Uterus (tissue), 4 donors: ENCODE data around the gene ADISSP. TPM values are rescaled to one million over a fixed set of nuclear protein-coding genes. Genes with fewer than 3 reads are reported as not detected.
A peak's percentile ranks its signal among the peaks of the same experiment; 100 is the strongest.

Experiments
- DNase-seq, 2 donors: peaks; one replicate each; pipeline ENCODE4 v3.0.0-alpha.2; 2019 to 2020
- H3K27ac ChIP-seq, 2 donors: fragments of 200-600 bp; sonication (generic); 1 replicate in 1 of 2; 2 replicates in 1 of 2; pipeline ENCODE4 v1.5.1; 2016 to 2018
- H3K27me3 ChIP-seq, 2 donors: fragments of 200-600 bp; sonication (generic); one replicate each; pipeline ENCODE4 v1.5.1; 2018 to 2019; ENCODE audit warnings: control low read depth in 1 of 2
- H3K36me3 ChIP-seq, 2 donors: fragments of 200-600 bp; sonication (generic); one replicate each; pipeline ENCODE4 v1.5.1; 2019; ENCODE audit warnings: control low read depth in 1 of 2
- H3K4me1 ChIP-seq, 2 donors: fragments of 200-600 bp; sonication (generic); one replicate each; pipeline ENCODE4 v1.5.1; 2018 to 2019; ENCODE audit warnings: control low read depth in 1 of 2
- H3K4me3 ChIP-seq, 2 donors: fragments of 200-600 bp; sonication (generic); 1 replicate in 1 of 2; 2 replicates in 1 of 2; pipeline ENCODE4 v1.5.1; 2018 to 2019; ENCODE audit warnings: mild to moderate bottlenecking in 1 of 2
- H3K9me3 ChIP-seq, 2 donors: fragments of 200-600 bp; sonication (generic); one replicate each; pipeline ENCODE4 v1.5.1; 2019; ENCODE audit warnings: control low read depth in 1 of 2
- CTCF ChIP-seq, 4 experiments: fragments of 200-600 bp in 2 of 4; fragments of 450-650 bp in 2 of 4; sonication (generic) in 2 of 4; IDR thresholded peaks; one replicate each; pipeline ENCODE4 v1.5.1; 2016 to 2019; ENCODE audit warnings: antibody characterized with exemption in 4 of 4, mild to moderate bottlenecking in 2 of 4, moderate library complexity in 1 of 4
- POLR2A ChIP-seq, 2 donors: fragments of 450-650 bp; IDR thresholded peaks; one replicate each; pipeline ENCODE4 v1.6.1; 2016; ENCODE audit warnings: antibody characterized with exemption in 2 of 2, mild to moderate bottlenecking in 1 of 2, moderate library complexity in 1 of 2
- intact Hi-C: fragments of 100-400 bp; cut with DNase I; formaldehyde crosslinking; loops from one replicate; pipeline ENCODE4 v1.15.1; 2023; ENCODE audit warnings: low total_unique reads
- total RNA-seq, 4 donors: library from RNA; depleted of rRNA in 3 of 4; stranded (reverse); fragments of >200 nt in 3 of 4; gene quantifications; one replicate each; pipeline versions ENCODE4 v1.1.0 to v1.2.4, GENCODE V29; 2014 to 2023
- donor health status: DM: yes; HTN: yes; CAD: no.

The ADISSP gene
- total RNA-seq, 4 donors from 2014 or later, result 4.1 to 45.9 (median 34.8) TPM

- Histone ChIP-seq H3K4me3 (peak within 1 kb of the TSS in 1 of 2 donors; percentile 26), H3K4me1 (peaks cover 4 to 33% of the 10 kb centered on the region in 2 donors), H3K27me3 (no peaks in the 10 kb centered on the region), H3K9me3 (no peaks in the 10 kb centered on the region), H3K27ac (peak within 1 kb of the TSS; percentile 52 to 62), H3K36me3 (no peaks in the 10 kb centered on the region)
- peak in 1 of 2 donors; percentile 14 for TF ChIP-seq POLR2A (IDR thresholded peaks at IDR 0.05)
- TF ChIP-seq CTCF (IDR thresholded peaks at IDR 0.05), result peak; percentile 37 to 70 (median 49)
- intact Hi-C loops, result no loop called here
- DNase-seq, result peak; percentile 74 to 90
These were observed 13.8 kb upstream of the ADISSP start, which contains the start of gene SPEF1 for GRCh38 chr20:3781153-3781910. Gene SPEF1 (minus strand): TSS chr20:3781448. CDS start chr20:3781287, 161 bp downstream.

GRCh38 chr20:3778976-3779375 lies 11.4 kb upstream of the ADISSP start:
- Histone ChIP-seq H3K4me3 (no peak overlapping the region), H3K4me1 (peaks cover 0 to 17% of the 10 kb centered on the region in 2 donors), H3K27ac (no peak overlapping the region), H3K27me3 (no peaks in the 10 kb centered on the region), H3K36me3 (no peaks in the 10 kb centered on the region), H3K9me3 (no peaks in the 10 kb centered on the region)
- intact Hi-C loops, result no loop called here
- DNase-seq, result no peak
- no peak for TF ChIP-seq CTCF (IDR thresholded peaks at IDR 0.05)
- TF ChIP-seq POLR2A (IDR thresholded peaks at IDR 0.05), result no peak

- peak; percentile 70 to 75 for DNase-seq
- Histone ChIP-seq H3K4me1 (peaks cover 0 to 14% of the 10 kb centered on the region in 2 donors), H3K27ac (peak overlapping the region; percentile 34 to 50), H3K27me3 (no peaks in the 10 kb centered on the region), H3K36me3 (no peaks in the 10 kb centered on the region), H3K4me3 (peak overlapping the region; percentile 41 to 46), H3K9me3 (no peaks in the 10 kb centered on the region)
- TF ChIP-seq CTCF (IDR thresholded peaks at IDR 0.05), result peak in 1 of 4 experiments; percentile 16
- TF ChIP-seq POLR2A (IDR thresholded peaks at IDR 0.05), result no peak
- intact Hi-C loops, result no loop called here
These were observed 10.4 kb upstream of the ADISSP start for GRCh38 chr20:3777716-3778629.

GRCh38 chr20:3777381-3777715 lies 9.8 kb upstream of the ADISSP start:
- Histone ChIP-seq H3K4me1 (peaks cover 0 to 14% of the 10 kb centered on the region in 2 donors), H3K27ac (peak overlapping the region; percentile 34 to 50), H3K27me3 (no peaks in the 10 kb centered on the region), H3K36me3 (no peaks in the 10 kb centered on the region), H3K4me3 (peak overlapping the region; percentile 41 to 46), H3K9me3 (no peaks in the 10 kb centered on the region)
- intact Hi-C loops, result no loop called here
- DNase-seq, result no peak
- TF ChIP-seq POLR2A (IDR thresholded peaks at IDR 0.05), result no peak
- no peak for TF ChIP-seq CTCF (IDR thresholded peaks at IDR 0.05)
